Rectal smooth muscle tissue (tissue), 1 donor: Measurements from ENCODE around the gene TPSD1.
"Not testable (repeated sequence)": the region's sequence is repeated elsewhere in the genome, so short reads cannot be mapped to it uniquely, and the experiment has no call there.

Source experiments
- H3K27ac ChIP-seq: one replicate; pipeline ENCODE4 v1.7.0; 2013; ENCODE audit warnings: low read depth, low read length, inconsistent platforms
- H3K27me3 ChIP-seq: one replicate; pipeline ENCODE4 v1.7.0; 2013; ENCODE audit warnings: low read length; ENCODE audit not compliant: control insufficient read depth, insufficient read depth
- H3K36me3 ChIP-seq: one replicate; pipeline ENCODE4 v1.7.0; 2013; ENCODE audit warnings: low read length; ENCODE audit not compliant: control insufficient read depth, insufficient read depth
- H3K4me1 ChIP-seq: one replicate; pipeline ENCODE4 v1.7.0; 2013; ENCODE audit warnings: low read length; ENCODE audit not compliant: control insufficient read depth, insufficient read depth
- H3K4me3 ChIP-seq: one replicate; pipeline ENCODE4 v1.7.0; 2013; ENCODE audit warnings: low read length
- H3K9ac ChIP-seq: one replicate; pipeline ENCODE4 v1.7.0; 2013; ENCODE audit warnings: low read length

The TPSD1 gene

GRCh38 chr16:1285669-1286512 is 30.0 kb downstream of the TPSD1 start:
- H3K27ac ChIP-seq = no peak overlapping the region
- no peak overlapping the region for H3K4me3 ChIP-seq
- no peaks in the 10 kb centered on the region for H3K36me3 ChIP-seq
- no peaks in the 10 kb centered on the region for H3K4me1 ChIP-seq
- H3K9ac ChIP-seq = no peak overlapping the region
- peaks cover 25% of the 10 kb centered on the region for H3K27me3 ChIP-seq

- Histone ChIP-seq H3K36me3 (no peaks in the 10 kb centered on the region), H3K27ac (no peak overlapping the region), H3K27me3 (peaks cover 26% of the 10 kb centered on the region), H3K4me3 (no peak overlapping the region), H3K9ac (no peak overlapping the region), H3K4me1 (no peaks in the 10 kb centered on the region)
Measured at GRCh38 chr16:1286513-1287094, 30.7 kb downstream of the TPSD1 start.

GRCh38 chr16:1287982-1288670 is 32.3 kb downstream of the TPSD1 start:
- no peak overlapping the region for H3K4me3 ChIP-seq

GRCh38 chr16:1288813-1289476 is 33.1 kb downstream of the TPSD1 start:
- Histone ChIP-seq H3K27ac (no peak overlapping the region), H3K4me1 (no peaks in the 10 kb centered on the region), H3K36me3 (no peaks in the 10 kb centered on the region), H3K9ac (no peak overlapping the region), H3K27me3 (peaks cover 28% of the 10 kb centered on the region), H3K4me3 (no peak overlapping the region)

More at GRCh38 chr16:1287982-1288670, 32.3 kb downstream of the TPSD1 start:
- no peak overlapping the region for H3K27ac ChIP-seq
- H3K4me1 ChIP-seq = no peaks in the 10 kb centered on the region
- H3K27me3 ChIP-seq = peaks cover 28% of the 10 kb centered on the region
- H3K36me3 ChIP-seq = no peaks in the 10 kb centered on the region
- no peak overlapping the region for H3K9ac ChIP-seq

GRCh38 chr16:1289477-1289866 is 33.6 kb downstream of the TPSD1 start:
- no peak overlapping the region for H3K27ac ChIP-seq
- no peak overlapping the region for H3K4me3 ChIP-seq
- H3K9ac ChIP-seq = no peak overlapping the region
- H3K27me3 ChIP-seq = peaks cover 28% of the 10 kb centered on the region
- no peaks in the 10 kb centered on the region for H3K36me3 ChIP-seq
- H3K4me1 ChIP-seq = no peaks in the 10 kb centered on the region

- H3K9ac ChIP-seq = no peak overlapping the region
- no peak overlapping the region for H3K4me3 ChIP-seq
- H3K4me1 ChIP-seq = no peaks in the 10 kb centered on the region
- no peak overlapping the region for H3K27ac ChIP-seq
- no peaks in the 10 kb centered on the region for H3K36me3 ChIP-seq
- peaks cover 28% of the 10 kb centered on the region for H3K27me3 ChIP-seq
Measured at GRCh38 chr16:1290063-1290501, 34.2 kb downstream of the TPSD1 start.

GRCh38 chr16:1290860-1291575 is 35.1 kb downstream of the TPSD1 start:
- Histone ChIP-seq H3K27me3 (peaks cover 23% of the 10 kb centered on the region), H3K27ac (no peak overlapping the region)

GRCh38 chr16:1291576-1291974 is 35.7 kb downstream of the TPSD1 start:
- Histone ChIP-seq H3K9ac (no peak overlapping the region), H3K27me3 (peaks cover 19% of the 10 kb centered on the region), H3K4me3 (no peak overlapping the region), H3K27ac (no peak overlapping the region), H3K36me3 (no peaks in the 10 kb centered on the region), H3K4me1 (no peaks in the 10 kb centered on the region)

More at GRCh38 chr16:1290860-1291575, 35.1 kb downstream of the TPSD1 start:
- H3K36me3 ChIP-seq = no peaks in the 10 kb centered on the region
- no peak overlapping the region for H3K9ac ChIP-seq
- no peaks in the 10 kb centered on the region for H3K4me1 ChIP-seq
- no peak overlapping the region for H3K4me3 ChIP-seq

- H3K36me3 ChIP-seq, H3K4me3 ChIP-seq, H3K9ac ChIP-seq, H3K27ac ChIP-seq, H3K4me1 ChIP-seq: not testable (repeated sequence)
- H3K27me3 ChIP-seq = peaks cover 19% of the 10 kb centered on the region
Measured at GRCh38 chr16:1292208-1292607, 36.3 kb downstream of the TPSD1 start.

GRCh38 chr16:1292808-1293207 is 36.9 kb downstream of the TPSD1 start:
- H3K27me3 ChIP-seq = peaks cover 19% of the 10 kb centered on the region
- H3K4me1 ChIP-seq, H3K27ac ChIP-seq, H3K9ac ChIP-seq, H3K36me3 ChIP-seq, H3K4me3 ChIP-seq: not testable (repeated sequence)

GRCh38 chr16:1293921-1294656 is 38.2 kb downstream of the TPSD1 start:
- H3K27me3 ChIP-seq = peaks cover 15% of the 10 kb centered on the region
- H3K9ac ChIP-seq = no peak overlapping the region
- H3K36me3 ChIP-seq = no peaks in the 10 kb centered on the region
- H3K4me1 ChIP-seq = no peaks in the 10 kb centered on the region
- no peak overlapping the region for H3K27ac ChIP-seq
- no peak overlapping the region for H3K4me3 ChIP-seq
